ENCODE measurements around the gene TSGA10. TPM values are rescaled to one million over a fixed set of nuclear protein-coding genes. Genes with fewer than 3 reads are reported as not detected.
"Not testable (repeated sequence)": the region's sequence is repeated elsewhere in the genome, so short reads cannot be mapped to it uniquely, and the experiment has no call there.

TSGA10 gene
- 3.3 TPM for total RNA-seq
- long read RNA-seq: 0 reads

GRCh38 chr2:99154643-99155536, at the start of gene TSGA10, which contains the start of gene LIPT1:
Gene TSGA10 (minus strand): TSS chr2:99154942. CDS start chr2:99109439, 45,503 bp downstream.
Gene LIPT1 (plus strand): TSS chr2:99154967. CDS start chr2:99161958, 6,991 bp downstream.
- peak; percentile 94 for DNase-seq (ENCODE audit: missing footprints)
- ATAC-seq: peak; percentile 99
- intact Hi-C loops (cut with DNase I): loop anchor here (2.0 to 10.0 kb wide), 2 partner anchors 14 to 330 kb away; partner anchors contain the start of gene C2orf15

- ATAC-seq (no peak), DNase-seq (ENCODE audit: missing footprints) (no peak)
- intact Hi-C loops (cut with DNase I): no loop called here
These were observed 47.4 kb upstream of the TSGA10 start for GRCh38 chr2:99201959-99202678.

GRCh38 chr2:99200076-99200800, 45.5 kb upstream of the TSGA10 start:
- DNase-seq (ENCODE audit: missing footprints): no peak
- no peak for ATAC-seq
- intact Hi-C loops (cut with DNase I): no loop called here

GRCh38 chr2:99198103-99198841, 43.5 kb upstream of the TSGA10 start:
- ATAC-seq (no peak), DNase-seq (ENCODE audit: missing footprints) (no peak)
- intact Hi-C loops (cut with DNase I): no loop called here

- intact Hi-C loops (cut with DNase I); ATAC-seq; DNase-seq (ENCODE audit: missing footprints): not testable (repeated sequence)
These were observed 37.6 kb upstream of the TSGA10 start for GRCh38 chr2:99192364-99192763.

GRCh38 chr2:99190548-99190947, 35.8 kb upstream of the TSGA10 start:
- no peak for ATAC-seq
- intact Hi-C loops (cut with DNase I): no loop called here
- DNase-seq (ENCODE audit: missing footprints): no peak

GRCh38 chr2:99188357-99188756, 33.6 kb upstream of the TSGA10 start:
- intact Hi-C loops (cut with DNase I): no loop called here
- ATAC-seq (no peak), DNase-seq (ENCODE audit: missing footprints) (no peak)

- no peak for DNase-seq (ENCODE audit: missing footprints)
- ATAC-seq: no peak
- intact Hi-C loops (cut with DNase I): no loop called here
These were observed 32.3 kb upstream of the TSGA10 start for GRCh38 chr2:99187011-99187410.

- ATAC-seq (no peak), DNase-seq (ENCODE audit: missing footprints) (no peak)
- intact Hi-C loops (cut with DNase I): no loop called here
These were observed 30.1 kb upstream of the TSGA10 start for GRCh38 chr2:99184811-99185210.

- ATAC-seq (no peak), DNase-seq (ENCODE audit: missing footprints) (no peak)
- intact Hi-C loops (cut with DNase I): no loop called here
These were observed 28.3 kb upstream of the TSGA10 start for GRCh38 chr2:99183025-99183424.

GRCh38 chr2:99181624-99182000, 26.9 kb upstream of the TSGA10 start:
- intact Hi-C loops (cut with DNase I): loop anchor here (1.0 kb wide), 1 partner anchor 155 kb away; the partner anchor contains the start of gene TXNDC9
- ATAC-seq (no peak), DNase-seq (ENCODE audit: missing footprints) (no peak)

GRCh38 chr2:99180755-99181623, 26.2 kb upstream of the TSGA10 start, which contains the start of the genes MITD1 and MRPL30:
Gene MITD1 (minus strand): TSS chr2:99181058. CDS start chr2:99180981, 77 bp downstream.
Gene MRPL30 (plus strand): TSS chr2:99181184. CDS start chr2:99186204, 5,020 bp downstream.
- intact Hi-C loops (cut with DNase I): loop anchor here (1.0 kb wide), 1 partner anchor 155 kb away; the partner anchor contains the start of gene TXNDC9
- DNase-seq (ENCODE audit: missing footprints) (peak; percentile 92), ATAC-seq (peak; percentile 99)

GRCh38 chr2:99171377-99172140, 16.8 kb upstream of the TSGA10 start:
- ATAC-seq: no peak
- intact Hi-C loops (cut with DNase I): no loop called here
- no peak for DNase-seq (ENCODE audit: missing footprints)

GRCh38 chr2:99169534-99169933, 14.8 kb upstream of the TSGA10 start:
- DNase-seq (ENCODE audit: missing footprints): no peak
- no peak for ATAC-seq
- intact Hi-C loops (cut with DNase I): no loop called here

- ATAC-seq: no peak
- intact Hi-C loops (cut with DNase I): no loop called here
- no peak for DNase-seq (ENCODE audit: missing footprints)
These were observed 11.5 kb upstream of the TSGA10 start for GRCh38 chr2:99166218-99166617.

- DNase-seq (ENCODE audit: missing footprints) (no peak), ATAC-seq (no peak)
- intact Hi-C loops (cut with DNase I): loop anchor here (10.0 kb wide), 1 partner anchor 325 kb away; no protein-coding TSS in a partner anchor
These were observed 4.9 kb upstream of the TSGA10 start for GRCh38 chr2:99159594-99159993.

All from Right ventricle myocardium inferior (tissue), 1 donor.